GM23338 (cell line): ENCODE results near the gene R3HDM2. TPM values are rescaled to one million over a fixed set of nuclear protein-coding genes. Genes with fewer than 3 reads are reported as not detected.

Source experiments
- ATAC-seq: fragments of 200-7000 bp; cut with Tn5 transposase; 3 replicates; pipeline ENCODE4 v1.9.1; 2020
- DNase-seq: peaks from one replicate; pipeline ENCODE4 v3.0.0-alpha.2; 2015; ENCODE audit warnings: low spot score
- H2AFZ ChIP-seq: fragments of 200-600 bp; sonication (generic); 2 replicates; pipeline ENCODE4 v1.8.0; 2016; ENCODE audit warnings: antibody characterized with exemption, mild to moderate bottlenecking, moderate library complexity
- H3F3A ChIP-seq: fragments of 200-600 bp; sonication (generic); replicated peaks from 2 replicates; pipeline ENCODE4 v1.8.0; 2017; ENCODE audit warnings: antibody characterized with exemption, mixed run types, low read depth
- H3K27ac ChIP-seq: fragments of 200-600 bp; sonication (generic); 2 replicates; pipeline ENCODE4 v1.6.1; 2016; ENCODE audit warnings: low read depth
- H3K27me3 ChIP-seq: fragments of 200-600 bp; sonication (generic); 2 replicates; pipeline ENCODE4 v1.8.0; 2016; ENCODE audit warnings: mild to moderate bottlenecking, mixed run types, moderate library complexity; ENCODE audit not compliant: insufficient read depth
- H3K36me3 ChIP-seq: fragments of 200-600 bp; sonication (generic); 2 replicates; pipeline ENCODE4 v1.8.0; 2016; ENCODE audit warnings: mild to moderate bottlenecking; ENCODE audit not compliant: insufficient read depth
- H3K4me1 ChIP-seq: fragments of 200-600 bp; sonication (generic); 2 replicates; pipeline ENCODE4 v1.8.0; 2016; ENCODE audit warnings: mild to moderate bottlenecking, moderate library complexity; ENCODE audit not compliant: insufficient read depth
- H3K4me2 ChIP-seq: fragments of 200-600 bp; sonication (generic); 2 replicates; pipeline ENCODE4 v1.7.1; 2017; ENCODE audit warnings: mixed run types
- H3K4me3 ChIP-seq: fragments of 200-600 bp; sonication (generic); 2 replicates; pipeline ENCODE4 v1.6.1; 2016; ENCODE audit warnings: mixed run types
- H3K79me2 ChIP-seq: fragments of 200-600 bp; sonication (generic); replicated peaks from 2 replicates; pipeline ENCODE4 v1.8.0; 2017; ENCODE audit warnings: mild to moderate bottlenecking; ENCODE audit not compliant: insufficient read depth
- H3K9me2 ChIP-seq: fragments of 200-600 bp; sonication (generic); 2 replicates; pipeline ENCODE4 v1.8.0; 2017; ENCODE audit not compliant: insufficient read depth
- H4K20me1 ChIP-seq: fragments of 200-600 bp; sonication (generic); replicated peaks from 2 replicates; pipeline ENCODE4 v1.8.0; 2017; ENCODE audit warnings: mild to moderate bottlenecking; ENCODE audit not compliant: insufficient read depth
- H3K27ac Mint-ChIP-seq: 2 replicates; pipeline ENCODE4 v1.8.0; 2020; ENCODE audit warnings: inconsistent platforms, mild to moderate bottlenecking, moderate library complexity, mixed read lengths
- H3K27me3 Mint-ChIP-seq: 3 replicates; pipeline ENCODE4 v1.8.0; 2022; ENCODE audit warnings: low read depth, mild to moderate bottlenecking, moderate library complexity, mixed read lengths, inconsistent platforms; ENCODE audit not compliant: insufficient read depth, poor library complexity
- H3K36me3 Mint-ChIP-seq: 3 replicates; pipeline ENCODE4 v1.8.0; 2021; ENCODE audit warnings: low read depth, mild to moderate bottlenecking, inconsistent platforms, moderate library complexity, mixed read lengths
- H3K4me1 Mint-ChIP-seq: 3 replicates; pipeline ENCODE4 v1.8.0; 2020; ENCODE audit warnings: mild to moderate bottlenecking, inconsistent platforms, mixed read lengths
- H3K4me3 Mint-ChIP-seq: 3 replicates; pipeline ENCODE4 v1.8.0; 2021; ENCODE audit warnings: moderate library complexity, mild to moderate bottlenecking, inconsistent platforms, mixed read lengths
- H3K9me3 Mint-ChIP-seq: 3 replicates; pipeline ENCODE4 v1.8.0; 2020; ENCODE audit warnings: moderate library complexity, mild to moderate bottlenecking, inconsistent platforms, mixed read lengths
- CREB1 ChIP-seq: fragments of 250-450 bp; sonication (Bioruptor Pico); IDR thresholded peaks from 2 replicates; pipeline ENCODE4 v1.5.0; 2020; ENCODE audit warnings: low read depth, mild to moderate bottlenecking, moderate library complexity
- CTCF ChIP-seq, 2 experiments: fragments of 200-600 bp in 1 of 2; sonication (generic) in 1 of 2; conservative IDR thresholded peaks; 2 replicates each; pipeline versions ENCODE4 v1.5.1 to v1.6.1; 2016 to 2017; ENCODE audit warnings: antibody characterized with exemption in 2 of 2, low read depth in 2 of 2, mild to moderate bottlenecking in 2 of 2, moderate library complexity in 1 of 2
- ETS1 ChIP-seq: IDR thresholded peaks from 2 replicates; pipeline ENCODE4 v1.6.1; 2016; ENCODE audit warnings: antibody characterized with exemption
- NANOG ChIP-seq: IDR thresholded peaks from 2 replicates; pipeline ENCODE4 v1.6.1; 2016; ENCODE audit warnings: antibody characterized with exemption, borderline replicate concordance
- POLR2AphosphoS5 ChIP-seq: IDR thresholded peaks from 2 replicates; pipeline ENCODE4 v1.6.1; 2016; ENCODE audit warnings: antibody characterized with exemption, low read depth
- STAT1 ChIP-seq: IDR thresholded peaks from one replicate; pipeline ENCODE4 v1.6.1; 2016; ENCODE audit warnings: antibody characterized with exemption; ENCODE audit not compliant: unreplicated experiment
- ZNF114 ChIP-seq: fragments of 250-450 bp; sonication (Bioruptor Pico); IDR thresholded peaks from 2 replicates; pipeline ENCODE4 v1.5.0; 2020; ENCODE audit warnings: mild to moderate bottlenecking, moderate library complexity
- ZNF331 ChIP-seq: fragments of 250-450 bp; sonication (Bioruptor Pico); IDR thresholded peaks from 2 replicates; pipeline ENCODE4 v1.5.0; 2020; ENCODE audit warnings: low read depth, mild to moderate bottlenecking, moderate library complexity
- ZNF462 ChIP-seq: fragments of 250-450 bp; sonication (Bioruptor Pico); IDR thresholded peaks from 2 replicates; pipeline ENCODE4 v1.5.0; 2020; ENCODE audit warnings: mild to moderate bottlenecking, moderate library complexity
- polyA plus RNA-seq: library from polyadenylated mRNA; unstranded; fragments of >200 nt; fragmentation: Nextera tagmentation; extraction: Ambion mirVana; gene quantifications from 2 replicates; pipeline ENCODE4 v1.2.1, GENCODE V29; 2016
- total RNA-seq: library from RNA; depleted of rRNA; stranded (reverse); fragments of >200 nt; shearing (Covaris generic); gene quantifications from 2 replicates; pipeline ENCODE4 v1.2.3, GENCODE V29; 2014

The R3HDM2 gene
- total and polyA plus RNA-seq, 2 experiments from 2014 or later: 9.6 to 19.6 TPM

- Histone ChIP-seq H3K4me1 (no peaks in the 10 kb centered on the region), H3K27me3 (no peaks in the 10 kb centered on the region), H3K4me2 (no peak overlapping the region), H3F3A (no peaks in the 10 kb centered on the region), H3K4me3 (no peak overlapping the region), H3K79me2 (no peaks in the 10 kb centered on the region), H3K27ac (no peak overlapping the region), H4K20me1 (no peaks in the 10 kb centered on the region), H3K9me2 (no peaks in the 10 kb centered on the region), H3K36me3 (no peaks in the 10 kb centered on the region), H2AFZ (no peak overlapping the region)
- no peak for ATAC-seq
- Mint-ChIP-seq H3K27me3 (no peaks in the 10 kb centered on the region), H3K4me1 (no peaks in the 10 kb centered on the region), H3K9me3 (no peaks in the 10 kb centered on the region), H3K27ac (no peak overlapping the region), H3K4me3 (no peak overlapping the region), H3K36me3 (peaks cover 6% of the 10 kb centered on the region)
- DNase-seq: no peak
- no peak for TF ChIP-seq POLR2AphosphoS5
- TF ChIP-seq ETS1: no peak
- TF ChIP-seq ZNF331 (CRISPR knock-in tag): no peak
- TF ChIP-seq ZNF462 (CRISPR knock-in tag): no peak
- TF ChIP-seq STAT1: no peak
- TF ChIP-seq ZNF114 (CRISPR knock-in tag): no peak
- no peak for TF ChIP-seq CTCF (conservative IDR thresholded peaks at IDR 0.05; ENCODE audit: low read depth in 2 of 2)
- TF ChIP-seq NANOG: no peak
- TF ChIP-seq CREB1 (CRISPR knock-in tag): no peak
Measured at GRCh38 chr12:57334219-57334618, 96.6 kb downstream of the R3HDM2 start.
